GOT3 (cell line): ENCODE data around the gene LOXHD1.

Source experiments
- DNase-seq: peaks from one replicate; lab custom pipeline; 2025; ENCODE audit warnings: mixed read lengths; lab: John Stamatoyannopoulos, UW

The LOXHD1 gene

GRCh38 chr18:46629361-46629760 lies 27.7 kb downstream of the LOXHD1 start:
- DNase-seq = no peak

DNA sequence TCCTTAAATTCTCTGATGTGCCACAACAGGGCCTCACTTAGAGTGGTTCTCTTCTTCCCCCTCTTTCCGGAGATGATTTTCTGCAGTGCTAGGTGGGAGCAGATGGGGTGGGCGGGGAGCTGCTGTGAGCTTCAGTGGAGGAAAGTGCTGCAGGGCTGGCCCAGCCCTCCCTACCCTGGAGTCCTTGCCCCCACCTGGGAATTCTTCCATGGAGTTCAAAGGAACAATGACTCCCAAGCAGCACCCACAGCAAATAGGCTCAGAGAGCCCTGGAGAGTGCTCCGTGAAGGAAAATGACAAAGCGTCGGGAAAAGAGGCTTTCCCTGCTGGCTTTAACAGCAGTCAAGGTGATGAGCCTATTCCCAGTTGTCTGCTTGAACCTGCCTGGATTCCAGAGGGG lies 28.8 kb downstream of the LOXHD1 start:
- no peak for DNase-seq

GRCh38 chr18:46627136-46627535 lies 29.9 kb downstream of the LOXHD1 start:
- no peak for DNase-seq

- no peak for DNase-seq
Observed at GRCh38 chr18:46625069-46625468, 32.0 kb downstream of the LOXHD1 start.

GRCh38 chr18:46624127-46624526 lies 32.9 kb downstream of the LOXHD1 start:
- no peak for DNase-seq

GRCh38 chr18:46623541-46623940 lies 33.5 kb downstream of the LOXHD1 start:
- DNase-seq = no peak

- DNase-seq = no peak
Observed at GRCh38 chr18:46622999-46623398, 34.0 kb downstream of the LOXHD1 start.

DNA sequence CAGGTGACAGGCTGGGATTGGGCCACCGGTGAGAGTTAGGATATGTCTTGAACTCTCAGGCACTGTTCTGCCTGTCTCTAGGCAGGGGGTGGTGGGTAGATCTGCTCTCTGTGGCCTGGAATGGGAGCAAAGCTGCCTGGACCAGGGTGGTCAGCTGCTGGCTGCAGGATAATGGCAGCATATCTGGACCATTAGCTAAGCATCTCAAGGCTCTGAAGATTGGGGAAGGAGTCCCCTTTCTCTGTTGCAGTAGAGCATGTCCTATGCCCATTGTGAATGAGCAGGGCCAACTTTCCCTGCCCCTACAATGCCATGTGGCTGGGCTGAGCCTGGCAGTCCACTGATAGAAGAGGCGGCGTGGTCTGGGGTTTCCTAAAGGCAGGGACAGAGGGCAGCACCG lies 34.6 kb downstream of the LOXHD1 start:
- DNase-seq = no peak

GRCh38 chr18:46621871-46622270 lies 35.1 kb downstream of the LOXHD1 start:
- no peak for DNase-seq

GRCh38 chr18:46621111-46621766 lies 35.8 kb downstream of the LOXHD1 start:
- DNase-seq = no peak

GRCh38 chr18:46619559-46619958 lies 37.5 kb downstream of the LOXHD1 start:
- no peak for DNase-seq

DNA sequence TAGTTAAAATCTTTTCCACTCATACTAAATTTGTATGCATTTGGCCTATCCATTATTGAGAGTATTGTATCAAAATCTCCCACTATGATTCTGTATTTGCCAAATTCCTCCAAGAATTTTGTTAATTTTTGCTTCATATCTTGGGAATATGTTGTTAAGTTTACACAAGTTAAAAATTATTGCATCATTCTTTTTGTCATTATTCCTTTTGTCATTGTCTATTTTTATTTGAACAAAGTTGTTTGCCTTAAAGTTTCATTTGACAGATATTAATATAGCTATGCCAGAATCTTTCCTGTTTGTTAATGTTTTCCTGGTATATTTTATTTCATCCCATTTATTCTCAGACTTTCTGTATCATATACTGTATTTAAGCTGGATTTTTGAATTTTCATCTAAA lies 41.3 kb downstream of the LOXHD1 start:
- no peak for DNase-seq

- DNase-seq = no peak
Observed at GRCh38 chr18:46609048-46609447, 48.0 kb downstream of the LOXHD1 start.

DNA sequence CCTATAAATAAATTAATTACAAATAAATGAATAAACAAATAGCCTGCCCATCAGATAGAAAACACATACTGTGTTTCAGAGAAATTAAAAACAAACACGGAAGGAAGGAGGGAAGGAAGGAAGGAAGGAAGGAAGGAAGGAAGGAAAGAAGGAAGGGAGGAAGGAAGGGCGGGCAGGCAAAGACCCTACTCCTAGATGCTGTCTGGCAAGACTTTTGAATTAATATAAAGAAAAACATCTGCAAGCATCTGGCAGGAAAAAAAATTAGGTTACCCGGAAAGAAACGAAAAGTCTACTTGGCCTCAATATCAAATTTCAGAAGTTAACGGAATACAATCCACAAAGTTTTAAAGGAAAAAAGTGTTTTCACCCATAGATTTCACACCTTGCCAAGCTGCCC lies 49.1 kb downstream of the LOXHD1 start:
- DNase-seq = no peak

- DNase-seq = no peak
Observed at GRCh38 chr18:46601141-46601805, 55.7 kb downstream of the LOXHD1 start.

- no peak for DNase-seq
Observed at GRCh38 chr18:46596119-46596518, 60.9 kb downstream of the LOXHD1 start.

- DNase-seq = no peak
Observed at GRCh38 chr18:46591783-46592391, 65.1 kb downstream of the LOXHD1 start.

- DNase-seq = no peak
Observed at GRCh38 chr18:46590103-46590502, 66.9 kb downstream of the LOXHD1 start.

- DNase-seq = no peak
Observed at GRCh38 chr18:46588971-46589660, 67.9 kb downstream of the LOXHD1 start.

- no peak for DNase-seq
Observed at GRCh38 chr18:46587600-46587999, 69.4 kb downstream of the LOXHD1 start.

- no peak for DNase-seq
Observed at GRCh38 chr18:46583711-46584110, 73.3 kb downstream of the LOXHD1 start.

GRCh38 chr18:46581648-46582047 lies 75.4 kb downstream of the LOXHD1 start:
- no peak for DNase-seq

GRCh38 chr18:46578987-46579386 lies 78.0 kb downstream of the LOXHD1 start:
- no peak for DNase-seq
